Measurements from ENCODE around the gene RTN4RL1. TPM values are rescaled to one million over a fixed set of nuclear protein-coding genes. Genes with fewer than 3 reads are reported as not detected.

Gene RTN4RL1
- total and polyA plus RNA-seq, 4 donors: 0.65 to 7.3 (median 2.4) TPM

- WGBS, 2 donors: 84 to 87% methylated on average over 15 of the region's 15 CpGs
- ATAC-seq (ENCODE audit: insufficient read depth, low FRiP score) (no peak), DNase-seq (no peak)
- Histone ChIP-seq H3K36me3 (ENCODE audit: control insufficient read depth in 4 of 4, insufficient read depth in 4 of 4, low read length in 4 of 4) (peaks cover 16 to 42% (median 23%) of the 10 kb centered on the region in 4 donors), H3K9ac (ENCODE audit: insufficient read depth in 1 of 2, low read length in 2 of 2) (no peak overlapping the region), H3K27ac (ENCODE audit: low read depth in 1 of 2, low read length in 1 of 2) (no peak overlapping the region), H3K4me1 (ENCODE audit: control insufficient read depth in 5 of 5, insufficient read depth in 5 of 5, low read length in 5 of 5) (peaks cover 0 to 4% (median 0%) of the 10 kb centered on the region in 5 donors), H3K9me3 (ENCODE audit: control insufficient read depth in 4 of 4, insufficient read depth in 3 of 4, low read length in 3 of 4) (peaks cover 0 to 4% (median 0%) of the 10 kb centered on the region in 4 donors), H3K4me3 (no peak overlapping the region), H3K27me3 (ENCODE audit: control insufficient read depth in 3 of 3, insufficient read depth in 3 of 3, low read length in 2 of 3) (no peaks in the 10 kb centered on the region)
- TF ChIP-seq CTCF (IDR thresholded peaks at IDR 0.05; ENCODE audit: control extremely low read depth, extremely low read depth): no peak
These were observed 134.2 kb downstream of the RTN4RL1 start for GRCh38 chr17:1890758-1891450.

GRCh38 chr17:1888741-1889140, 136.4 kb downstream of the RTN4RL1 start:
- no peak for DNase-seq
- H3K27ac ChIP-seq (ENCODE audit: low read depth in 1 of 2, low read length in 1 of 2): no peak overlapping the region
- no peaks in the 10 kb centered on the region for H3K27me3 ChIP-seq (ENCODE audit: control insufficient read depth in 3 of 3, insufficient read depth in 3 of 3, low read length in 2 of 3)
- WGBS, 2 donors: 87 to 88% methylated on average over 14 of the region's 14 CpGs
- H3K9ac ChIP-seq (ENCODE audit: insufficient read depth in 1 of 2, low read length in 2 of 2): no peak overlapping the region
- peaks cover 32 to 50% (median 35%) of the 10 kb centered on the region in 4 donors for H3K36me3 ChIP-seq (ENCODE audit: control insufficient read depth in 4 of 4, insufficient read depth in 4 of 4, low read length in 4 of 4)
- peaks cover 0 to 5% (median 0%) of the 10 kb centered on the region in 4 donors for H3K9me3 ChIP-seq (ENCODE audit: control insufficient read depth in 4 of 4, insufficient read depth in 3 of 4, low read length in 3 of 4)
- no peak overlapping the region for H3K4me3 ChIP-seq
- H3K4me1 ChIP-seq (ENCODE audit: control insufficient read depth in 5 of 5, insufficient read depth in 5 of 5, low read length in 5 of 5): no peaks in the 10 kb centered on the region
- TF ChIP-seq CTCF (IDR thresholded peaks at IDR 0.05; ENCODE audit: control extremely low read depth, extremely low read depth): no peak
- ATAC-seq (ENCODE audit: insufficient read depth, low FRiP score): no peak

Small RNA genes lying within 50 kb of the gene (small RNA-seq; reads per million reads assigned to genes)
- gene AC090617.9 (ENCODE audit: low replicate concordance): not detected
- gene MIR132 (ENCODE audit: low replicate concordance): 9.3 reads per million, percentile 96 among the genes with 10 or more reads in this experiment
- 7.2 reads per million, percentile 95 among the genes with 10 or more reads in this experiment for gene MIR212 (ENCODE audit: low replicate concordance)
- gene OVCA2 (ENCODE audit: low replicate concordance): not detected

Other genes starting within 250 kb of the RTN4RL1 start
- 10 to 100 TPM; 14.7 to 18.2 TPM for gene SMYD4, start 195.4 kb downstream of the RTN4RL1 start, total RNA-seq
- gene SMYD4, start 195.4 kb downstream of the RTN4RL1 start, polyA plus RNA-seq: 1 to 10 TPM; 7.5 to 7.7 TPM
- 10 to 100 TPM; 44.1 to 82.6 TPM for gene RPA1, start 195.3 kb downstream of the RTN4RL1 start, total RNA-seq
- gene RPA1, start 195.3 kb downstream of the RTN4RL1 start, polyA plus RNA-seq: 10 to 100 TPM; 10.7 to 23.0 TPM
- 10 to 100 TPM; 32.7 to 37.8 TPM for gene DPH1, start 4.8 kb upstream of the RTN4RL1 start, total RNA-seq
- gene DPH1, start 4.8 kb upstream of the RTN4RL1 start, polyA plus RNA-seq: 10 to 100 TPM; 21.1 to 21.6 TPM
- 10 to 100 TPM; 11.1 to 31.7 TPM for gene OVCA2, start 16.7 kb upstream of the RTN4RL1 start, total RNA-seq
- gene OVCA2, start 16.7 kb upstream of the RTN4RL1 start, polyA plus RNA-seq: 10 to 100 TPM; 43.2 to 55.4 TPM
- 10 to 100 TPM; 28.9 to 34.8 TPM for gene HIC1, start 29.8 kb upstream of the RTN4RL1 start, total RNA-seq
- 10 to 100 TPM in 1 of 2 donors, 1 to 10 TPM in 1; 5.5 to 14.4 TPM for gene HIC1, start 29.8 kb upstream of the RTN4RL1 start, polyA plus RNA-seq